ACHN (cell line): ENCODE data around the gene GK.
"Not testable (repeated sequence)": the region's sequence is repeated elsewhere in the genome, so short reads cannot be mapped to it uniquely, and the experiment has no call there.

Source experiments
- DNase-seq: peaks from one replicate; pipeline ENCODE4 v3.0.0-alpha.2; 2015
- in situ Hi-C: cut with HindIII; loops from 2 replicates; pipeline ENCODE4 v1.10.0; 2017; ENCODE audit warnings: low sequenced_read_pairs, low pct_ligation_motif_present, low pct_unique_long_range_greater_than_20kb

The GK gene

DNA sequence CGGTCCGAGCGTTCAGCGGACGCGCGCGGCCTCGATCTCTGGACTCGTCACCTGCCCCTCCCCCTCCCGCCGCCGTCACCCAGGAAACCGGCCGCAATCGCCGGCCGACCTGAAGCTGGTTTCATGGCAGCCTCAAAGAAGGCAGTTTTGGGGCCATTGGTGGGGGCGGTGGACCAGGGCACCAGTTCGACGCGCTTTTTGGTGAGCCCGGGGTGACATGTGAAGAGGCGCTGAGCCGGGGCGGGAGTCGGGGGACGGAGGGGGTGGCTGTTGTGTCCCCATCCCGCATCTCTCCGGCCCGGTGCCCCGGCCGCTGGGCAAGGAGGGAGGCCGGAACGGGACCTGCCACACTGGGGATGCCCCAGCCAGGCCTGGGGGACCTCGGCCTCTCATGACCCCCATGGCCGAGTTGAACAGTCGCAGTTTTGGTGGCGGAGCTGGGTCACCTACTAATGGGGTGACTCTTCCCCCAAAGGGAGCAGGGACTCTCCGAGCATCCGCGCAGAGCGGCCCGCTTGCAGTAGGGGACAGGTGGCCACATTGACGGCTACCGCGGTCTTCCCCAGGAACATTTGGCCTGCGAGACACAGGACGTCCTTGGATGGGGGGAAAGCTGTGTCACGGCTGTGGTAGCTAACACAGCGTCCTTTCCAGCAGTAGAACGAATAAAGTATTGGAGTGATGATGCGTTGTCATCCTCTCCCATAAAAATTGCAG is at the start of gene GK:
TSS of gene GK (plus strand) at position 9 of the 717 bp plus-strand sequence. CDS start at position 124, 115 bp downstream.
- DNase-seq: peak; percentile 0
- in situ Hi-C loops: no loop called here

DNA sequence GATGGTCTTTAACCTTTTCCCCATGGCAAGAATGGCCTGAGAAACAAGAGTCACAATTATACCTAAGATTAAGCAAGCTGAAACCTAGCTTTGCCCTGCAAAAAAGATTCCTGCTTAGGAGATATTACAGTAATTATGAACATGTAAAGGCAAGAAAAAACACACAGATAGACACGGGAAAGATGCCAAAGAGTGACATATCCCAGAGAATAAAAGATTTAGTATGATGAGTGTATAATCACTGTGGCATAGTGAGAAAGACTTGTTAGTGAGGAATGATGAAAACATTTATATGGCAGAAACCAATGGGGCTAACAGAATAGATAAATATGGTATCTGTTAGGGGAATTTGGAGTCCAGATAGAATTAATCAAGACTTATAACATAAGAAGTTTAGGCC is 46.1 kb upstream of the GK start:
- in situ Hi-C loops: no loop called here
- DNase-seq: no peak

DNA sequence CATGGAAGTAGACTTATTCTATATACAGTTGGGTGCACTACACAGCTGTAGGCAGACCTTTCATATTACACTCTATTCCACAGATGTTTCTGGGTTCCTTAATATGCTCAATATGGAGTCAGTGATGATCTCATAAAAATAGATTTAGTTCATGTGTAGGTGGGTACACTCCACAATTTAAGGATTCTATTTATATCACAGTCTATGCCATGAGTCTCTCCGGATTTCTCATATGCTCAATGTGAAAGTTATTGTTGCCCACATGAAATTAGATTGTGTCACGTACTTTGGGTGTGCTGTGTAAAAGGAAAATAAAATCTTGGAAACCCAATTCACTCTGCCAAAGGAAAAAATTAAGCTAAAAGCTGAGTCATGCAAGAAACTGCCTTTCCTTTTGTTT is 43.2 kb upstream of the GK start:
- in situ Hi-C loops: no loop called here
- no peak for DNase-seq

DNA sequence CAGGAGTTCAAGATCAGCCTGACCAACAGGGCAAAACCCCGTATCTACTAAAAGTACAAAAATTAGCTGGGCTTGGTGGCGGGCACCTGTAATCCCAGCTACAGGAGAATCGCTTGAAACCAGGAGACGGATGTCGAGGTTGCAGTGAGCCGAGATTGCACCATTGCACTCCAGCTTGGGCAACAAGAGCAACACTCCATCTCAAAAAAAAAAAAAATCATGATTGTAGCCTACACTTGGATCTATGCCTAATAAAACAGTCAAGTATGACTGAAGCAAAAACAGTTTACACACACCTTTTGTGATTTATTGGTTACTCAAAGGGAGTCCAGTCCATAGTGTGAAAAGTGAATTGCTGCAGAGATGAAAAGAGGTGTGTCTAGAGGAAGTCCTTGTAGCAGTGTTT is 41.0 kb upstream of the GK start:
- no peak for DNase-seq
- in situ Hi-C loops: no loop called here

DNA sequence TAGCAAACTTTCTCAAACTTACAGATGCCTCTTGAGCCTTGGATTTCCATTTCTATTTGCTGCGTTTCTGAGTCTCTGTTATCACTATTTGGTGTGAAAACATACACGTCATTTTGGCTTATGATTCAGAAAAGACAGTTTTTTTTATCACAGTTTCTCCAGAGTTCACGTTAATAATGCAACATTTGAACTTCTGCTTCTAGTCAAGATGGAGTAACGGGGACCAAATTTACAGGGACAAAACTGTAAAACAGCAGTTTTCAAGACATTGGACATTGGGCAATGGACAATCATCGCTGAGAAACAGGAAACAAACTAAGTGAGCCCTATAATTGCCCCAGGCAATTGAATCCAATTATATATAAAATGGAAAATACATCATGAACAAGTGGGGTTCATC is 39.5 kb upstream of the GK start:
- in situ Hi-C loops: no loop called here

DNA sequence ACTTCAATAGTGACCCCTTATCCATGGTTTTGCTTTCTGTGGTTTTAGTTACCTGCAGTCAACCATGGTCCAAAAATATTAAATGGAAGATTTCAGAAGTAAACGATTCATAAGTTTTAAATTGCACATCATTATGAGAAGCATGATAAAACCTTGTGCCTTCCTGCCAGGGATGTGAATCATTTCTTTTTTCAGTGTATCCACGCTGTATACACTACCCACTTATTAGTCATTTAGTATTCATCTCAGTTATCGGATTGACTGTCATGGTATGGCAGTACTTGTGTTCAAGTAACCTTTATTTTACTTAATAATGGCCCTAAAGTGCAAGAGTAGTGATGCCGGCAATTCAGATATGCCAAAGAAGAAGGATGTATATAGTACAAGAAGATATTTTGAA is 38.0 kb upstream of the GK start:
- in situ Hi-C loops: no loop called here
- DNase-seq: no peak

More for the DNA sequence above, 39.5 kb upstream of the GK start:
- no peak for DNase-seq

DNA sequence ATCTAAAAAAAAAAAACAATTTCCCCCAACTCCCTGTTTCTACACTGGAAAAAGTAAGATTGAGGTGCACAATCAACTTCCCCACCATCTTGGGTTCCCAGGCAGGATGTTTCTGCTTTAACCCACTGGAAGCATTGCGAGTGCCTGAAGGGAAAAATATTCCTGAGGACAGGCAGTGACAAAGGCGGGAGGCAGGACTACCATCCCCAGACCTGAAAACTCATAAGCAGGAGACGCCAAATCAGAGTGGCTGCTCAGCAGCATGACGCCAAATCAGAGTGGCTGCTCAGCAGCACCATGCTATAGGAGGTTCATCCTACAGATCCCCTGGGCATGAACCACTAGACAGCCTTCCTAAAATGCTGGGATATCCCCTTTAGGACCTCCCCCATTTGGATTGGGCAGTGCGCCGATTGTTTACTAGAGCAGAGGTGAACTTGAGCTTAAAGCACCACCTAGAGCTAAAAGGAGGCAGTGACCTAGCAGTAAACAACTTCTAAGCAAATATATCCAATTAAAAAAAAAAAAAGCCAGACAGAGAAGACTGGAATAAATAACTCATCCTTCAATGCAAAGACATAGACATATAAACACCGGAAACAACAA is 35.0 kb upstream of the GK start:
- in situ Hi-C loops: no loop called here
- no peak for DNase-seq

DNA sequence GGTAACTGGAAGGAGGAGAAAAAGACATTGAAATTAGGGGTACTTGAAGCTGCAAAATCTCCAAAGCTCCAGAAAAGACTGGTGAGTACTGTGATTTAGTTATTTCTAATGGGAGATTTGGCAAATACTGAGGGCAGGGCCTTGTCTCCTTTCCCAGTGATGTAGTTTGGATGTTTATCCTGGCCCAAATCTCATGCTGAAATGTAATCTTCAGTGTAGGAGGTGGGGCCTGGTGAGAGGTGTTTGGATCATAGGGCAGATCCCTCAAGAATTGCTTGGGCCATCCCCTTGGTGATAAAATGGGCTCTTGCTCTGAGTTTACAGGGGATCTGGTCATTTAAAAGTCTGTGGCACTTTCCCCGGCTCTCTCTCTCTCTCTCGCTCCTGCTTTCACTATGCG is 33.1 kb upstream of the GK start:
- in situ Hi-C loops: no loop called here
- no peak for DNase-seq

DNA sequence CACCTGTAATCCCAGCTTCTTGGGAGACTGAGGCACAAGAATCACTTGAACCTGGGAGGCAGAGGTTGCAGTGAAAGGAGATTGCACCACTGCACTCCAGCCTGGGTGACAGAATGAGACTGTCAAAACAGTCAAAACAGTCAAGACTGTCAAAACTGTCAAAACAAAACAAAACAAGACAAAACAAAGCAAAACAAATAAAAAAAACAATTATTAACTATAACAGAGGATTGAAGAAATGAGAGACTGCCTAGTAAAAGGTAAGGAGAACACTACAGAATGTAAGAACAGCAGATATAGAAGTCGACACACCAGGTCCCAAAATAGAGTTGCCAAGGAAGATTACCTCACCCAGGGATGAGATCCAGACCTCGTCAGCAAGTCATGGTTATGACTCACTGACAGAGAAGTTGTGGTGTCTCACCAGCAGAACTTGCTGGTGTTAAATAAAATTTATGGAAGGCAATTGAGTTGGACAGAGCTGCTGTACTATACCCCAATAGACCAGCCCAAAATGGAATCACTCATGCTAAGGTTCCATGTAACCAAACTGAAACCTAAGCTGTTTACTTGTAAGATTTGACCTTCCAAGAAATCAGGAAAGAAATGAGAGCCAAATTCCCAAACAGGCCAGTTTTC is 32.1 kb upstream of the GK start:
- peak; percentile 30 for DNase-seq
- in situ Hi-C loops: no loop called here

DNA sequence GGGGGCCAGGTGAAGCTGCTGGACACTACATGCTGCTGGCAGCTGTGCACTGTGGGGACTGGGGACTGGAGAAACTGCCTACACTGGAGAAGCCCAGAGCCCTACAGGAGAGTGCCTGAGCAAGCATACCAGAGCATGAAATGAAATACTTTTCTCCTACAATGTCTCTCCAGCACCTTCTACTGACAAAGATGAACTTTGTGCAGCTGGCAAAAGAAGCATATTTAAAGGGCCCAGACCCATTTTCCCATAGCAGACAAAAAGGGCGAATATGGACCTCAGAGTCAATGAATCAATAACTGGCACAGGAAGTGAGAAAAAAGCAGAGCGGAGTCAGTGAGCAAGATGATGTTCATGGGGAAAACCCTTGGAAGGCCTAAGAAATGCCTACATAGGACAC is 30.9 kb upstream of the GK start:
- DNase-seq: no peak
- in situ Hi-C loops: no loop called here

DNA sequence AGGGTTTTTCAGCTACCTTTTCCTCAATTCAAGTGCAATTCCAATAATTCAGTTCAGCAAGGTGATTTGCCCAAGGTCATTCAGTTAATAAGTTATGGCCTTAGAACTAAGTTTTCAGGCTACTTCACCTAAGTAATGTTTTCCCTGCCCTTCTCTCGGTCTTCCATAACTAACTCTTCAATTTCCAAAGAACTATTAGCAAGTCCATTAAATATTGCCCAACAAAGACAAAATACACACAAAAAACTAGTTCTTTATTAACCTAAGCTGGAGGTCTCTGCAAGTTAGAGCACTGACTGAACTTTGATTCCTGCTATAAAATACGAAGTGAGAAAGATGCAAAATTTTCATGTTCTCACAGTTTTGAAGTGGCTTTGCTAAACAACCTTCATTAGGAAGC is 26.8 kb upstream of the GK start:
- in situ Hi-C loops: no loop called here
- DNase-seq: no peak

DNA sequence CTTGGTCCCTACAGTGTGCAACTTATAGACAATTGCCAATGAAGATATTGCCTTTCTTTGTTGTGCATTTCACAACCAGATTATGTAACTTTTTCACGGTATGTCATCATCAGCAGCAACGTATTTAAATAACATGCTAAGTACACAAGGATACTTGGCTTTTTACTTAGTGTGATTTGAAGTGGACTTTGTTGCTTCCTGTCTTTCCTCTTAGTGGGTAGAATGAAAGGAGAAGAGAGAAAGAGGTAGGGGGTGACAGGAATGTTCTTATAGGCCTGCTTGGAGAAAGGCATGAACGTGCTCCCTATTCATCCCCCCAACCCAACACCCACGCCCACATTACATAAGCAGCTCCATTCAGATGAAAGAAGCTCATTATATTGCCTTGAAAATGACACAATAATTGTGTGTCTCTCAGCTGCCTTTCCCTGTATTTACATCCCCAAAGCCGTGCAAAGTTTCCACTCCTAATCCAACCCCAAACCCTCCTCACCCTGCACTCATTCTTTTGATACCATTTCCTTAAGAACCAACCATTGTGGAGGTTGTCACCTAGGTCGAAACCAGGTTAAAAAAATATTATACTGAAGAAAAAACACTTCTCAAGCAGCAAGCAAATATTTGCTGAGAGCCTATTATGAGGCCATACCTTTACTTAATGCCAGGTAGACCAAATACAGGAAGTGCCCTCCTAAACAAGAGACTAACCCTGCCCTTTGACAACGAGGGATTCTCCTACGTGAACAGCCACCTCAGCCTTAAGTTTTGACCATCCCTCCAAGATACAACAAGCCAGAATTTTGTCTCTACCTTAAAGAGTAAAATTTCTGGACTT is 25.2 kb upstream of the GK start:
- DNase-seq: no peak
- in situ Hi-C loops: no loop called here

DNA sequence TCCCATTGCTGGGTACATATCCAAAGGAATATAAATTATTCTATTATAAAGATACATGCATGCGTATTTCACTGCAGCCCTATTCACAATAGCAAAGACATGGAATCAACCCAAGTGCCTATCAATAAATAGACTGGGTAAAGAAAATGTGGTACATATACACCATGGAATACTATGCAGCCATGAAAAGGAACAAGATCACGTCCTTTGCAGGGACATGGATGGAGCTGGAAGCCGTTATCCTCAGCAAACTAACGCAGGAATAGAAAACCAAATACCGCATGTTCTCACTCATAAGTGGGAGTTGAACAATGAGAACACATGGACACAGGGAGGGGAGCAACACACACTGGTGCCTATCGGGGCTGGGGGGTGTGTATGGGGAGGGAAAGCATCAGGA is 19.2 kb upstream of the GK start:
- in situ Hi-C loops, DNase-seq: not testable (repeated sequence)

DNA sequence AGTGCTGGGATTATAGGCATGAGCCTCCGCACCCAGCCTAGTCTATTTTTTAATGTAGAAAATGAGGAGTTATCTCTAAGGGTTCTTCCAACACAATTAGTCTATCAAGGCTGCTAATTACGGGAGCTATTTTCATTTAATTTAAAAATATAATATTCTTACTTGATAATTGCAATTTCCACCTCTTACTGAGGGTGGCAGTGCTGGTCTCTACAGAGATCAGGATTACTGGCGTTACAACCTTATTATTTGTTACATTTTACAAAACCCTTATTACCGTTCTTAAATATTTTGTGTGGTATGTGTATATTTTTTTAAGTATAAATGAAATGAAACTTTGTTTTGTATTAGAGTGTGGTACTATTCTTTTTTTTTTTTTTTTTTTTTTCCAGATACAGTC is 17.6 kb upstream of the GK start:
- in situ Hi-C loops: no loop called here
- DNase-seq: peak; percentile 1

DNA sequence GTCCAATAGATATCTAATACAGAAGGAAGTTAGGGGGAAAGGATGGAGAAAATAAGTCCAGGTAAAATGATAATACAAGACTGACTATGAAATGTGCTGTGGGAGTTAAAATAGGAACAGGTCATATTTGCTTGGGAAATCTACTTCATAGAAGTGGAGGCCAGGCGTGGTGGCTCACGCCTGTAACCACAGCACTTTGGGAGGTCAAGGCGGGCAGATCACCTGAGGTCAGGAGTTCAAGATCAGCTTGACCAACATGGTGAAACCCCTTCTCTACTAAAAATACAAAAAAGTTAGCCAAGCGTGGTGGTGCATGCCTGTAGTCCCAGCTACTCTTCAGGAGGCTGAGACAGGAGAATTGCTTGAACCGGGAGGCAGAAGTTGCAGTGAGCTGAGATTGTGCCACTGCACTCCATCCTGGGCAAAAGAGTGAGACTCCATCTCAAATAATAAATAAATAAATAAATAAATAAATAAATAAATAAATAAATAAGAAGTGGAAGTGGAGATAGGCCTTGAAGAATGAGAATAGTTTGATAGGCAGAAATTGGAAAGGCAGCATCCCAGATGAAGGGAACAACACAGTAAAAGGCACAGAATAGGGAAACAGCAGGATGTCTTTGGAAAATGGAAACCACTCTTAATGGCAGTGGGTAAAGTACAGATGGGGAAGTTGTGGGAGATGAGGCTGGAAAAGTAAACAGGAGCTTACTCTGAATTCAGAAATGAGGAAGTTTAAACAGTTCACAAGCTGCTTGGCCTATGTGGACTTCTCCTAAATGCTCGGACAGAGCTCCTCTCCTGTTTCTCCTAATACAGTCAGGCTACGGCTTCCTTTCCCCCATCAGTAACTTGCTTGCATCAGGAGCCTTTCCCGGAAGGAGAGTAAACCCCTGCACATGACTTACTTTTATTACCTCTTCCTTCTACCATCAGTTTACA is 15.1 kb upstream of the GK start:
- no peak for DNase-seq
- in situ Hi-C loops: no loop called here

DNA sequence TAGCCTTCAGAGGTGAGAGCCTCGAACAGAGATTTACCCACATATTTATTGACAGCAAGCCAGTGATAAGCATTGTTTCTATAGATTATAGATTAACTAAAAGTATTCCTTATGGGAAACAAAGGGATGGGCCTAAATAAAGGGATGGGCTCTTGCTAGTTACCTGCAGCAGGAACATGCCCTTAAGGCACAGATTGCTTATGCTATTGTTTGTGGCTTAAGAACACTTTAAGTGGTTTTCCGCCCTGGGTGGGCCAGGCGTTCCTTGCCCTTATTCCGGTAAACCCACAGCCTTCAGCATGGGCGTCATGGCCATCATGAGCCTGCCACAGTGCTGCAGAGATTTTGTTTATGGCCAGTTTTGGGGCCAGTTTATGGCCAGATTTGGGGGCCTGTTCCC is 13.5 kb upstream of the GK start:
- in situ Hi-C loops: not testable (repeated sequence)

DNA sequence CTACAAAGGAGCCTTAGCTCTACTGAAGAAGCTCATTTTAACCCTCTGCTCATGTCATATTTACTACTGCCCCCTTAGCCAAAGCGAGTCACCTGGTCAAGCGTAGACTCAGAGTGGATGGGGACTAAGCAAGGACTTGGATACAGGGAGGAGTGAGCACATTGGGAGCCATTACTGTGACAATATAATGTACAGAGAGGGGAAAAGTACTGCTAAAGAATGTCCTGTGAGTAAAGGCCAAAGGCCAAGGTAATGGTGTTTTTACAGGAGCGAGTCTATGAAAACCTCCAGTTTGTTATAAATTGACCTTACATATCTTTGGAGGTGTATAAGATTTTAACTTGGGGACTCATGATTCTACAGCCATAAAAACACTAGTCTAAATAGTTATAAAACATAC is 10.6 kb upstream of the GK start:
- in situ Hi-C loops: no loop called here
- no peak for DNase-seq

More for the DNA sequence above, 13.5 kb upstream of the GK start:
- DNase-seq: not testable (repeated sequence)

DNA sequence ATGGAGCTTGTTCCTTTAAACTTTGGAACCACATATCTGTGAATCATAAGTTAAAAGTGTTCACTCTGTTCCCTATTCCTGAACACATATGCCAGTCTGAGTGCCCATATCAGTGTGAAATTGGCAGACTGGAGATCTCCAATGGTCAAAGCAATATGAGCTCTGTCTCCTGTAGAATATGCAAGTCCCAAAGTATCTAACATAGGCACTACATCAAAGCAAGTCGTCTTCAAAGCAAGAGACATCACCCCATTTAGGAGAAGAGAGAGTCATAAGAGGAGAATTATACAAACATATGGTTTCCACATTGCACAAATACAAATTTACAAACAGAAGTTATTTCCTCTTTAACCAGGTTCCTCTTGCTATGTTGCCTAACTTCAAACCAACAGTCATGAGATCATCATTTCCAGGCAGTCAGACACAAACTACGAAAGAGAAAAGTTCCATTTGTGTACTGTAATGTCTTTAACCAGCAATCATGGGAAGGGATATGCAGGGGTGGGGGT is 9.9 kb upstream of the GK start:
- in situ Hi-C loops: no loop called here

More for the DNA sequence above, 9.9 kb upstream of the GK start:
- no peak for DNase-seq
